GM19043 (cell line): ENCODE results near the gene SLC9A5.

ENCODE experiments used
- ATAC-seq: cut with Tn5 transposase; IDR thresholded peaks from one replicate; pipeline ENCODE4 v1.9.1; 2021; ENCODE audit warnings: low read depth; ENCODE audit not compliant: unreplicated experiment

SLC9A5 gene

GRCh38 chr16:67238278-67238575, 10.6 kb upstream of the SLC9A5 start:
- no peak for ATAC-seq

- no peak for ATAC-seq
Measured at GRCh38 chr16:67238806-67239470, 9.8 kb upstream of the SLC9A5 start.

GRCh38 chr16:67240506-67240905, 8.3 kb upstream of the SLC9A5 start:
- no peak for ATAC-seq

- ATAC-seq: no peak
Measured at GRCh38 chr16:67241008-67241900, 7.5 kb upstream of the SLC9A5 start.

- ATAC-seq: no peak
Measured at GRCh38 chr16:67242138-67242730, 6.5 kb upstream of the SLC9A5 start.

- no peak for ATAC-seq
Measured at GRCh38 chr16:67243481-67243880, 5.3 kb upstream of the SLC9A5 start.

- peak; percentile 53 for ATAC-seq
Measured at GRCh38 chr16:67244387-67245185, 4.2 kb upstream of the SLC9A5 start.

- no peak for ATAC-seq
Measured at GRCh38 chr16:67245186-67245585, 3.6 kb upstream of the SLC9A5 start.

GRCh38 chr16:67245674-67246080, 3.1 kb upstream of the SLC9A5 start:
- ATAC-seq: no peak

GRCh38 chr16:67246081-67246755, 2.6 kb upstream of the SLC9A5 start:
- ATAC-seq: peak; percentile 23

- ATAC-seq: peak; percentile 4
Measured at GRCh38 chr16:67246756-67247191, 2.0 kb upstream of the SLC9A5 start.

GRCh38 chr16:67247192-67248072, 1.3 kb upstream of the SLC9A5 start, which contains the start of gene FHOD1:
Gene FHOD1, minus strand, starts transcription at chr16:67247481. Its CDS starts 71 bp downstream, at chr16:67247410.
- peak; percentile 44 for ATAC-seq

- no peak for ATAC-seq
Measured at GRCh38 chr16:67248073-67248400, 742 bp upstream of the SLC9A5 start.

GRCh38 chr16:67249178-67250044, 632 bp downstream of the SLC9A5 start:
- ATAC-seq: no peak

GRCh38 chr16:67250045-67250327, 1.2 kb downstream of the SLC9A5 start:
- ATAC-seq: no peak

GRCh38 chr16:67252609-67253497, 4.1 kb downstream of the SLC9A5 start:
- ATAC-seq: no peak

- no peak for ATAC-seq
Measured at GRCh38 chr16:67254801-67255552, 6.2 kb downstream of the SLC9A5 start.
